ENCODE data around the gene CYP2W1. TPM values are rescaled to one million over a fixed set of nuclear protein-coding genes. Genes with fewer than 3 reads are reported as not detected.

The CYP2W1 gene
- total and polyA plus RNA-seq, 2 experiments from 2014 or later: 31.1 to 72.3 TPM

DNA sequence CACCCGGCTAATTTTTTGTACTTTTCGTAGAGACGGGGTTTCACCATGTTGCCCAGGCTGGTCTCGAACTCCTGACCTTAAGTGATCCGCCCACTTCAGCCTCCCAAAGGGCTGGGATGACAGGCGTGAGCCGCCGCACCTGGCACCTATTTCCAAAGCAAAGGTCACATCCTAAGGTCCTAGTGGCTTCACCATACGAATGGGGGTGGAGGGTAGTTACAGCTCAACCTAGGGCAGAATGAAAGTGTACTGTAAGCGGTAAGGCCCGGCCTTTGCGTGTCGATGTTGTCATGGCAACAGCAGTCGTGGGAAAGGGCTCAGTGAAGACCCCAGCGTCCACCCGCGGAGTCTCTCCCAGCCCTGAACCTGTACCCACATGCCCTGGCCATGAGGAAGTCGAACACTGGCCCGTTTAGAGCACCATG is 6.1 kb upstream of the CYP2W1 start:
- H3K79me2 ChIP-seq: peaks cover 29% of the 10 kb centered on the region
- no peaks in the 10 kb centered on the region for H3K9me3 ChIP-seq (ENCODE audit: low read depth)
- peak overlapping the region; percentile 99 for H3K27ac ChIP-seq
- no peaks in the 10 kb centered on the region for H3K27me3 ChIP-seq
- peak overlapping the region; percentile 57 for H3K4me2 ChIP-seq
- no peaks in the 10 kb centered on the region for H3K9me2 ChIP-seq (replicated peaks; ENCODE audit: insufficient read depth)
- H3K4me1 ChIP-seq (ENCODE audit: insufficient read depth): peaks cover 34% of the 10 kb centered on the region
- H4K20me1 ChIP-seq (ENCODE audit: insufficient read depth, poor library complexity, severe bottlenecking): peaks cover 10% of the 10 kb centered on the region
- TF ChIP-seq, protein P1, sequence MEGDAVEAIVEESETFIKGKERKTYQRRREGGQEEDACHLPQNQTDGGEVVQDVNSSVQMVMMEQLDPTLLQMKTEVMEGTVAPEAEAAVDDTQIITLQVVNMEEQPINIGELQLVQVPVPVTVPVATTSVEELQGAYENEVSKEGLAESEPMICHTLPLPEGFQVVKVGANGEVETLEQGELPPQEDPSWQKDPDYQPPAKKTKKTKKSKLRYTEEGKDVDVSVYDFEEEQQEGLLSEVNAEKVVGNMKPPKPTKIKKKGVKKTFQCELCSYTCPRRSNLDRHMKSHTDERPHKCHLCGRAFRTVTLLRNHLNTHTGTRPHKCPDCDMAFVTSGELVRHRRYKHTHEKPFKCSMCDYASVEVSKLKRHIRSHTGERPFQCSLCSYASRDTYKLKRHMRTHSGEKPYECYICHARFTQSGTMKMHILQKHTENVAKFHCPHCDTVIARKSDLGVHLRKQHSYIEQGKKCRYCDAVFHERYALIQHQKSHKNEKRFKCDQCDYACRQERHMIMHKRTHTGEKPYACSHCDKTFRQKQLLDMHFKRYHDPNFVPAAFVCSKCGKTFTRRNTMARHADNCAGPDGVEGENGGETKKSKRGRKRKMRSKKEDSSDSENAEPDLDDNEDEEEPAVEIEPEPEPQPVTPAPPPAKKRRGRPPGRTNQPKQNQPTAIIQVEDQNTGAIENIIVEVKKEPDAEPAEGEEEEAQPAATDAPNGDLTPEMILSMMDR (IDR thresholded peaks at IDR 0.05; ENCODE audit: poor library complexity): no peak
- no peak for TF ChIP-seq EZH2 (IDR thresholded peaks at IDR 0.05; ENCODE audit: borderline replicate concordance)
- TF ChIP-seq EZH2phosphoT487 (IDR thresholded peaks at IDR 0.05; ENCODE audit: low read depth, severe bottlenecking, unreplicated experiment): no peak
- no peak overlapping the region for H2AFZ ChIP-seq
- 70% methylated on average over 19 of the region's 19 CpGs for WGBS (ENCODE audit: low lambda C conversion rate, missing lambda C conversion rate)
- DNase-seq (ENCODE audit: low spot score): no peak
- no peak overlapping the region for H3K4me3 ChIP-seq
- no peaks in the 10 kb centered on the region for H3K36me3 ChIP-seq (replicated peaks; ENCODE audit: insufficient read depth, low read depth)

GRCh38 chr7:977326-978048 is 5.5 kb upstream of the CYP2W1 start:
- H3K4me1 ChIP-seq (ENCODE audit: insufficient read depth): peaks cover 39% of the 10 kb centered on the region
- no peaks in the 10 kb centered on the region for H3K9me2 ChIP-seq (replicated peaks; ENCODE audit: insufficient read depth)
- peak overlapping the region; percentile 57 for H3K4me2 ChIP-seq
- no peak for TF ChIP-seq EZH2 (IDR thresholded peaks at IDR 0.05; ENCODE audit: borderline replicate concordance)
- TF ChIP-seq EZH2phosphoT487 (IDR thresholded peaks at IDR 0.05; ENCODE audit: low read depth, severe bottlenecking, unreplicated experiment): no peak
- TF ChIP-seq, protein P1 (IDR thresholded peaks at IDR 0.05; ENCODE audit: poor library complexity): no peak
- peaks cover 23% of the 10 kb centered on the region for H3K79me2 ChIP-seq
- WGBS (ENCODE audit: low lambda C conversion rate, missing lambda C conversion rate): 58% methylated on average over 17 of the region's 19 CpGs
- peaks cover 10% of the 10 kb centered on the region for H4K20me1 ChIP-seq (ENCODE audit: insufficient read depth, poor library complexity, severe bottlenecking)
- no peaks in the 10 kb centered on the region for H3K9me3 ChIP-seq (ENCODE audit: low read depth)
- peak; percentile 84 for DNase-seq (ENCODE audit: low spot score)
- peak overlapping the region; percentile 99 for H3K27ac ChIP-seq
- no peaks in the 10 kb centered on the region for H3K36me3 ChIP-seq (replicated peaks; ENCODE audit: insufficient read depth, low read depth)
- no peak overlapping the region for H2AFZ ChIP-seq
- no peaks in the 10 kb centered on the region for H3K27me3 ChIP-seq
- no peak overlapping the region for H3K4me3 ChIP-seq

DNA sequence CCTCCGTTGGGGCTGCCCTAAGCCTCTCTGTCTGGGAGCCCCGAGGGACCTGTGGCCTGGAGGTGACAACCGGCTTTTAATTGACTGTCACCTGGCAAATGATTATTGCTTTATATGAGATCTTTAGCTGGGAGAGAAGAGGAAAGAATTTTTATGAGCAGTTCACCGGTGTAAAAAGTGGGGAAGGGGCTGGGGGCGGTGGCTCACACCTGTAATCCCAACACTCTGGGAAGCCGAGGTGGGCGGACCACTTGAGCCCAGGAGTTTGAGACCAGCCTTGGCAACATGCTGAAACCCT is 5.0 kb upstream of the CYP2W1 start:
- no peak for DNase-seq (ENCODE audit: low spot score)
- peaks cover 43% of the 10 kb centered on the region for H3K4me1 ChIP-seq (ENCODE audit: insufficient read depth)
- peak overlapping the region; percentile 99 for H3K27ac ChIP-seq
- WGBS (ENCODE audit: low lambda C conversion rate, missing lambda C conversion rate): 58% methylated on average over 7 of the region's 7 CpGs
- TF ChIP-seq EZH2phosphoT487 (IDR thresholded peaks at IDR 0.05; ENCODE audit: low read depth, severe bottlenecking, unreplicated experiment) (no peak), EZH2 (IDR thresholded peaks at IDR 0.05; ENCODE audit: borderline replicate concordance) (no peak)
- TF ChIP-seq, protein P1 (IDR thresholded peaks at IDR 0.05; ENCODE audit: poor library complexity): no peak
- H3K4me3 ChIP-seq: no peak overlapping the region
- H4K20me1 ChIP-seq (ENCODE audit: insufficient read depth, poor library complexity, severe bottlenecking): peaks cover 10% of the 10 kb centered on the region
- H3K27me3 ChIP-seq: no peaks in the 10 kb centered on the region
- no peak overlapping the region for H2AFZ ChIP-seq
- H3K4me2 ChIP-seq: peak overlapping the region; percentile 42
- H3K36me3 ChIP-seq (replicated peaks; ENCODE audit: insufficient read depth, low read depth): no peaks in the 10 kb centered on the region
- no peaks in the 10 kb centered on the region for H3K9me3 ChIP-seq (ENCODE audit: low read depth)
- peaks cover 22% of the 10 kb centered on the region for H3K79me2 ChIP-seq
- no peaks in the 10 kb centered on the region for H3K9me2 ChIP-seq (replicated peaks; ENCODE audit: insufficient read depth)
